H1 (cell line): ENCODE measurements around the gene OGDH. TPM values are rescaled to one million over a fixed set of nuclear protein-coding genes. Genes with fewer than 3 reads are reported as not detected.

ENCODE experiments used
- CTCF ChIA-PET: fragments of 300-600 bp; sonication (Branson Sonifier 250); formaldehyde crosslinking; loops from one replicate; lab custom pipeline; 2021; ENCODE audit not compliant: partially characterized antibody; lab: Charles Lee
- POLR2A ChIA-PET: fragments of 300-600 bp; sonication (Branson Sonifier 250); formaldehyde crosslinking; loops from one replicate; lab custom pipeline; 2021; ENCODE audit warnings: inconsistent platforms; ENCODE audit not compliant: partially characterized antibody; lab: Charles Lee
- DNase-seq, 2 experiments: peaks; one replicate each; pipeline versions ENCODE4 v3.0.0 to v3.0.0-alpha.2; 2010 to 2022; ENCODE audit warnings: low spot score in 2 of 2, low read depth in 1 of 2, mixed read lengths in 1 of 2
- FAIRE-seq: peaks from 2 replicates; lab custom pipeline; 2011; peaks lifted over from hg19 to GRCh38; lab: Jason Lieb, UNC
- H2AFZ ChIP-seq: 2 replicates; pipeline ENCODE4 v1.8.1; 2012; ENCODE audit warnings: low read length, inconsistent platforms
- H2AK5ac ChIP-seq: 2 replicates; pipeline ENCODE4 v1.6.1; 2013; ENCODE audit warnings: low read depth, low read length
- H2BK120ac ChIP-seq: replicated peaks from 2 replicates; pipeline ENCODE3; 2013; ENCODE audit warnings: low read depth, low read length, inconsistent platforms
- H2BK12ac ChIP-seq: 2 replicates; pipeline ENCODE4 v1.6.1; 2013; ENCODE audit warnings: low read depth, low read length
- H2BK15ac ChIP-seq: 2 replicates; pipeline ENCODE4 v1.6.1; 2013; ENCODE audit warnings: low read length
- H2BK20ac ChIP-seq: 2 replicates; pipeline ENCODE4 v1.6.1; 2013; ENCODE audit warnings: low read length
- H2BK5ac ChIP-seq: 2 replicates; pipeline ENCODE4 v1.6.1; 2013; ENCODE audit warnings: low read depth, low read length
- H3K14ac ChIP-seq: 2 replicates; pipeline ENCODE4 v1.6.1; 2013; ENCODE audit warnings: inconsistent platforms; ENCODE audit not compliant: insufficient read length
- H3K18ac ChIP-seq: 2 replicates; pipeline ENCODE4 v1.6.1; 2013; ENCODE audit warnings: low read length; ENCODE audit errors: extremely low read depth
- H3K23ac ChIP-seq: 2 replicates; pipeline ENCODE4 v1.6.1; 2013; ENCODE audit warnings: inconsistent platforms; ENCODE audit not compliant: insufficient read length
- H3K23me2 ChIP-seq: 2 replicates; pipeline ENCODE4 v1.6.1; 2013; ENCODE audit warnings: low read depth, low read length
- H3K27ac ChIP-seq: 2 replicates; pipeline ENCODE4 v1.6.1; 2011; ENCODE audit warnings: low read depth, low read length, inconsistent platforms
- H3K27me3 ChIP-seq, 4 experiments: replicated peaks in 1 of 4; 1 replicate in 1 of 4; 2 replicates in 3 of 4; pipeline versions ENCODE4 v1.6.1 to v1.8.1; 2011 to 2013; ENCODE audit warnings: low read length in 3 of 4, mild to moderate bottlenecking in 3 of 4, inconsistent platforms in 2 of 4, mixed read lengths in 2 of 4, moderate library complexity in 1 of 4; ENCODE audit not compliant: control insufficient read depth in 3 of 4, insufficient read depth in 3 of 4; ENCODE audit errors: extremely low read depth in 1 of 4
- H3K36me3 ChIP-seq, 4 experiments: 2 replicates each; pipeline versions ENCODE4 v1.6.1 to v1.8.1; 2011 to 2013; ENCODE audit warnings: mild to moderate bottlenecking in 4 of 4, low read length in 3 of 4, moderate library complexity in 2 of 4, control low read depth in 1 of 4, inconsistent platforms in 1 of 4; ENCODE audit not compliant: insufficient read depth in 4 of 4, control insufficient read depth in 2 of 4
- H3K4ac ChIP-seq: replicated peaks from 2 replicates; pipeline ENCODE3; 2013; ENCODE audit warnings: low read length, low read depth, mixed read lengths, inconsistent platforms; ENCODE audit not compliant: insufficient read length
- H3K4me1 ChIP-seq, 4 experiments: replicated peaks in 1 of 4; 1 replicate in 1 of 4; 2 replicates in 3 of 4; pipeline versions ENCODE4 v1.6.1 to v1.8.1; 2011 to 2013; ENCODE audit warnings: low read length in 3 of 4, inconsistent platforms in 2 of 4, mixed read lengths in 1 of 4; ENCODE audit not compliant: insufficient read depth in 4 of 4, control insufficient read depth in 3 of 4
- H3K4me2 ChIP-seq, 2 experiments: 2 replicates each; pipeline versions ENCODE4 v1.6.1 to v1.8.1; 2011 to 2013; ENCODE audit warnings: low read depth in 2 of 2, low read length in 2 of 2, control low read depth in 1 of 2, inconsistent platforms in 1 of 2, mild to moderate bottlenecking in 1 of 2; ENCODE audit not compliant: insufficient read depth in 1 of 2
- H3K4me3 ChIP-seq, 4 experiments: fragments of 200-600, 300-600 bp in 1 of 4; sonication (generic), shearing (Covaris generic), sonication (Bioruptor Twin) in 1 of 4; 2 replicates each; pipeline versions ENCODE4 v1.5.1 to v1.8.1; 2011 to 2016; ENCODE audit warnings: low read length in 4 of 4, low read depth in 3 of 4, control low read depth in 2 of 4, inconsistent platforms in 2 of 4, mild to moderate bottlenecking in 2 of 4, mixed read lengths in 1 of 4, moderate library complexity in 1 of 4; ENCODE audit not compliant: insufficient read depth in 2 of 4; ENCODE audit errors: extremely low read depth in 1 of 4
- H3K56ac ChIP-seq: replicated peaks from 2 replicates; pipeline ENCODE3; 2013; ENCODE audit warnings: low read depth, mild to moderate bottlenecking, mixed read lengths, low read length, inconsistent platforms; ENCODE audit not compliant: insufficient read length
- H3K79me1 ChIP-seq: 2 replicates; pipeline ENCODE4 v1.6.1; 2013; ENCODE audit warnings: low read depth, low read length, control low read depth
- H3K79me2 ChIP-seq, 2 experiments: 2 replicates each; pipeline versions ENCODE4 v1.6.1 to v1.8.1; 2012 to 2013; ENCODE audit warnings: low read length in 2 of 2, mild to moderate bottlenecking in 2 of 2, inconsistent platforms in 1 of 2; ENCODE audit not compliant: insufficient read depth in 2 of 2, control insufficient read depth in 1 of 2
- H3K9ac ChIP-seq, 4 experiments: replicated peaks in 1 of 4; 1 replicate in 1 of 4; 2 replicates in 3 of 4; pipeline versions ENCODE4 v1.6.1 to v1.8.1; 2011 to 2013; ENCODE audit warnings: low read depth in 3 of 4, low read length in 3 of 4, control low read depth in 2 of 4, mild to moderate bottlenecking in 2 of 4, moderate library complexity in 2 of 4, inconsistent platforms in 1 of 4; ENCODE audit errors: extremely low read depth in 1 of 4
- H3K9me3 ChIP-seq, 2 experiments: 2 replicates each; pipeline versions ENCODE4 v1.6.1 to v1.8.1; 2012 to 2013; ENCODE audit warnings: mild to moderate bottlenecking in 2 of 2, moderate library complexity in 2 of 2, control low read depth in 1 of 2, inconsistent platforms in 1 of 2, low read depth in 1 of 2, low read length in 1 of 2, mixed read lengths in 1 of 2; ENCODE audit not compliant: insufficient read depth in 2 of 2
- H4K20me1 ChIP-seq, 2 experiments: replicated peaks in 1 of 2; 2 replicates each; pipeline versions ENCODE3 to v1.8.1; 2011 to 2013; ENCODE audit warnings: inconsistent platforms in 2 of 2, low read length in 2 of 2, mild to moderate bottlenecking in 1 of 2; ENCODE audit not compliant: insufficient read depth in 2 of 2, control insufficient read depth in 1 of 2
- H4K5ac ChIP-seq: 2 replicates; pipeline ENCODE4 v1.6.1; 2013; ENCODE audit warnings: low read length, low read depth, mixed read lengths, inconsistent platforms; ENCODE audit not compliant: insufficient read length
- H4K8ac ChIP-seq: 2 replicates; pipeline ENCODE4 v1.8.0; 2013; ENCODE audit warnings: mild to moderate bottlenecking, moderate library complexity, low read length, inconsistent platforms; ENCODE audit not compliant: insufficient read depth; ENCODE audit errors: extremely low read depth
- H4K91ac ChIP-seq: replicated peaks from 2 replicates; pipeline ENCODE3; 2013; ENCODE audit warnings: low read length, mixed read lengths, inconsistent platforms; ENCODE audit not compliant: insufficient read length
- HDAC2 ChIP-seq, 2 experiments: fragments of 300-600 bp in 1 of 2; sonication (generic) in 1 of 2; IDR thresholded peaks; 2 replicates each; pipeline ENCODE4 v1.6.1; 2011 to 2012; ENCODE audit warnings: low read depth in 2 of 2, low read length in 2 of 2, mild to moderate bottlenecking in 2 of 2, moderate library complexity in 2 of 2, borderline replicate concordance in 1 of 2, inconsistent platforms in 1 of 2
- KDM5A ChIP-seq: fragments of 200-600 bp; IDR thresholded peaks from 2 replicates; pipeline ENCODE4 v1.7.1; 2012; ENCODE audit warnings: mild to moderate bottlenecking, low read length, inconsistent platforms, mixed read lengths
- MAFK ChIP-seq: IDR thresholded peaks from 2 replicates; pipeline ENCODE4 v1.6.1; 2012; ENCODE audit warnings: low read depth, mild to moderate bottlenecking, improper control_type of control experiment, low read length
- WGBS, 2 experiments: shearing (Covaris generic) in 1 of 2; methylation state at CpG; one replicate each; pipeline versions ENCODE4 v1.1.6 to v1.1.7; 2013 to 2015; ENCODE audit warnings: low lambda C conversion rate in 2 of 2, mixed read lengths in 2 of 2, inconsistent platforms in 1 of 2, low coverage in 1 of 2, missing lambda C conversion rate in 1 of 2; ENCODE audit not compliant: insufficient replicate concordance in 2 of 2, insufficient coverage in 1 of 2, insufficient read length in 1 of 2; ENCODE audit errors: extremely low coverage in 1 of 2, missing lambda C conversion rate in 1 of 2; 5-methylcytosine and 5-hydroxymethylcytosine counted together
- polyA plus RNA-seq, 7 experiments: library from polyadenylated mRNA; depleted of rRNA in 3 of 7; stranded (reverse) in 5 of 7; unstranded in 2 of 7; fragments of >200 nt in 5 of 7; fragments of 200-250 nt in 2 of 7; gene quantifications; 1 replicate in 5 of 7; 2 replicates in 1 of 7; 4 replicates in 1 of 7; pipeline versions ENCODE4 v1.2.1 to v1.2.3, GENCODE V29; 2011 to 2013; ENCODE audit warnings: missing spikeins in 2 of 7, mixed read lengths in 2 of 7
- total RNA-seq: library from RNA; stranded (reverse); fragmentation: NEBNext Ultra II Directional; extraction: Animal tissue kit (Norgen Biotek cat#: 25700); gene quantifications from 2 replicates; pipeline ENCODE4 v1.2.1, GENCODE V29; 2021

Gene OGDH
- total and polyA plus RNA-seq, 2 of the 8 experiments (the other 6 are each of a cell fraction or from before 2014, with no cell fraction given): 71.6 to 91.6 TPM

DNA sequence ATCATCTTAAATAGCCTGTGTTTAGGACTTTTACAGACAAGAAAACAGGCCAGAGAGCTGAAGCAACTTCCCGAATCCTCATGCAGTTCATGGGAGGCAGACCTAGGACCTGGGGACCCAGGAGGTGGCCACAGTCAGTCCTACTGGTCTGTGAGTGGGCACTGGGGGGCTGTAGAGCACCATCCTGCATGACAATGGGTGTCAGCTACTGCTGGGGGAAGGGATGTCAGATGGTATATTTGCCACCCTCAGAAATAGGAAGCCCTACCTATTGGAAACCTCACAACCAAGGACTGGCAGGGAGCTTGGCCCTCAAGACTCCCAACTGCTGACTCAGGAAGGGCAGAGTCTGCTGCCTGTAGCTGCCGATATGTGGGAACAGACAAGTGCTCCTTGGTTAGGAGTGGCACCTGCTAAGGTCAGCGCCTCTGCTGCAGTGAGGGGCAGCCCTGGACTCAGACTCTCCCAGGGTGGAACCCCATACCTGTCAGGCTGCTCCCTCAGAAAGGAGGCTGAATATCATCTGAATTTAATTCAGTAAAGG lies 29.7 kb downstream of the OGDH start:
- POLR2A ChIA-PET: interaction anchor here (1.6 to 3.4 kb wide), 3 partner anchors 22 to 63 kb away, joined by 4 to 15 read pairs (median 5); partner anchors contain the start of genes DDX56 and OGDH
- peaks cover 0 to 2% of the 10 kb centered on the region in 2 experiments; a peak in 1 of 4 replicates for H3K79me2 ChIP-seq
- peak overlapping the region; percentile 67; the same call in 1 of the 2 replicates for H2BK5ac ChIP-seq
- H2BK12ac ChIP-seq: no peak overlapping the region
- H4K20me1 ChIP-seq: peaks cover 2 to 8% of the 10 kb centered on the region in 2 experiments
- no peaks in the 10 kb centered on the region for H3K9me3 ChIP-seq
- no peak overlapping the region for H2AFZ ChIP-seq
- H4K5ac ChIP-seq: no peak overlapping the region
- H4K91ac ChIP-seq: no peak overlapping the region
- H3K23ac ChIP-seq: no peak overlapping the region
- no peak overlapping the region for H2BK120ac ChIP-seq
- H4K8ac ChIP-seq: peak overlapping the region; percentile 9; the same call in 1 of the 2 replicates
- DNase-seq (no peak), FAIRE-seq (no peak)
- no peaks in the 10 kb centered on the region; the same call in 1 of the 2 replicates for H3K23me2 ChIP-seq
- H3K4me3 ChIP-seq: no peak overlapping the region
- no peak overlapping the region for H3K14ac ChIP-seq
- CTCF ChIA-PET: interaction anchor here (1.2 to 1.4 kb wide), 3 partner anchors 11 to 18 kb away, joined by 3 to 4 read pairs (median 4); no protein-coding TSS in a partner anchor
- H3K4ac ChIP-seq: no peak overlapping the region
- no peak overlapping the region for H3K9ac ChIP-seq
- no peaks in the 10 kb centered on the region for H3K36me3 ChIP-seq
- peaks cover 10% of the 10 kb centered on the region for H3K79me1 ChIP-seq
- WGBS, 2 experiments: 97% methylated on average over 3 of the region's 3 CpGs; no CpG with 5 or more reads in 1 of the 2 experiments
- 0 out of 2 replicates have a peak overlapping the region, but pooled peaks have one; percentile 61 for H2BK15ac ChIP-seq
- no peaks in the 10 kb centered on the region for H3K27me3 ChIP-seq
- H2BK20ac ChIP-seq: no peak overlapping the region
- 0 out of 2 replicates have a peak overlapping the region, but pooled peaks have one; percentile 2 for H3K27ac ChIP-seq
- H3K56ac ChIP-seq: no peak overlapping the region
- H3K4me1 ChIP-seq: peaks cover 19 to 23% (median 22%) of the 10 kb centered on the region in 4 experiments
- no peak overlapping the region for H2AK5ac ChIP-seq
- H3K18ac ChIP-seq: no peak overlapping the region
- H3K4me2 ChIP-seq: no peak overlapping the region; a peak in 1 of 4 replicates
- TF ChIP-seq HDAC2 (IDR thresholded peaks at IDR 0.05; ENCODE audit: borderline replicate concordance in 1 of 2, low read depth in 2 of 2, low read length in 2 of 2): no peak
- TF ChIP-seq KDM5A: no peak
- 0 out of 2 replicates have a peak, but pooled peaks have one; percentile 17 for TF ChIP-seq MAFK
